Endodermal cell (in vitro differentiated cells): ENCODE measurements around the gene CDT1. TPM values are rescaled to one million over a fixed set of nuclear protein-coding genes. Genes with fewer than 3 reads are reported as not detected.

Experiments used
- DNase-seq: peaks from one replicate; pipeline ENCODE4 v3.0.0-alpha.2; 2017
- H3K27ac ChIP-seq: 2 replicates; pipeline ENCODE4 v1.5.1; 2013; ENCODE audit warnings: mild to moderate bottlenecking, low read depth, low read length, moderate library complexity
- H3K27me3 ChIP-seq: 2 replicates; pipeline ENCODE4 v1.6.1; 2013; ENCODE audit warnings: mild to moderate bottlenecking, low read length, moderate library complexity; ENCODE audit not compliant: insufficient read depth, control insufficient read depth, poor library complexity, severe bottlenecking
- H3K36me3 ChIP-seq: 2 replicates; pipeline ENCODE4 v1.7.0; 2013; ENCODE audit warnings: mild to moderate bottlenecking, low read length, moderate library complexity; ENCODE audit not compliant: control insufficient read depth, insufficient read depth
- H3K4me1 ChIP-seq: one replicate; pipeline ENCODE4 v1.7.0; 2013; ENCODE audit warnings: low read length; ENCODE audit not compliant: control insufficient read depth, insufficient read depth
- H3K4me3 ChIP-seq: 2 replicates; pipeline ENCODE4 v1.5.1; 2013; ENCODE audit warnings: mild to moderate bottlenecking, low read length, moderate library complexity
- H3K9ac ChIP-seq: 2 replicates; pipeline ENCODE4 v1.6.1; 2013; ENCODE audit warnings: mild to moderate bottlenecking, low read length, moderate library complexity; ENCODE audit not compliant: poor library complexity, severe bottlenecking; ENCODE audit errors: extremely low read depth
- H3K9me3 ChIP-seq: 2 replicates; pipeline ENCODE4 v1.6.1; 2013; ENCODE audit warnings: mild to moderate bottlenecking, low read length, moderate library complexity; ENCODE audit not compliant: control insufficient read depth
- H3K27ac Mint-ChIP-seq: 2 replicates; pipeline ENCODE4 v1.8.0; 2020; ENCODE audit warnings: mixed read lengths
- H3K27me3 Mint-ChIP-seq: 2 replicates; pipeline ENCODE4 v1.8.0; 2021; ENCODE audit warnings: mild to moderate bottlenecking, mixed read lengths; ENCODE audit not compliant: insufficient read depth
- H3K36me3 Mint-ChIP-seq: 2 replicates; pipeline ENCODE4 v1.8.0; 2020; ENCODE audit warnings: low read depth, mixed read lengths
- H3K4me1 Mint-ChIP-seq: 2 replicates; pipeline ENCODE4 v1.8.0; 2020; ENCODE audit warnings: mixed read lengths
- H3K4me3 Mint-ChIP-seq: 2 replicates; pipeline ENCODE4 v1.8.0; 2020; ENCODE audit warnings: mild to moderate bottlenecking, moderate library complexity, mixed read lengths
- H3K9me3 Mint-ChIP-seq: 2 replicates; pipeline ENCODE4 v1.8.0; 2020; ENCODE audit warnings: mild to moderate bottlenecking, mixed read lengths
- WGBS, 2 experiments: methylation state at CpG; one replicate each; pipeline versions ENCODE4 v1.1.5 to v1.1.7; 2013; ENCODE audit warnings: missing lambda C conversion rate in 2 of 2, mixed read lengths in 1 of 2; ENCODE audit not compliant: insufficient coverage in 1 of 2, insufficient read length in 1 of 2; 5-methylcytosine and 5-hydroxymethylcytosine counted together
- total RNA-seq, 2 donors: library from RNA; stranded (reverse); fragmentation: NEBNext Ultra II Directional in 1 of 2; extraction: Animal tissue kit (Norgen Biotek cat#: 25700) in 1 of 2; gene quantifications; 2 replicates in 1 of 2; 3 replicates in 1 of 2; pipeline ENCODE4 v1.2.1, GENCODE V29; 2021
- TF ChIP-seq, protein P1 (sequence below): fragments of 200-600 bp; sonication (generic); conservative IDR thresholded peaks from 2 replicates; pipeline ENCODE4 v1.5.0; 2021; ENCODE audit warnings: antibody characterized with exemption, mild to moderate bottlenecking

CDT1 gene
- total RNA-seq, 2 donors from 2014 or later, result 57.1 to 63.0 TPM

DNA sequence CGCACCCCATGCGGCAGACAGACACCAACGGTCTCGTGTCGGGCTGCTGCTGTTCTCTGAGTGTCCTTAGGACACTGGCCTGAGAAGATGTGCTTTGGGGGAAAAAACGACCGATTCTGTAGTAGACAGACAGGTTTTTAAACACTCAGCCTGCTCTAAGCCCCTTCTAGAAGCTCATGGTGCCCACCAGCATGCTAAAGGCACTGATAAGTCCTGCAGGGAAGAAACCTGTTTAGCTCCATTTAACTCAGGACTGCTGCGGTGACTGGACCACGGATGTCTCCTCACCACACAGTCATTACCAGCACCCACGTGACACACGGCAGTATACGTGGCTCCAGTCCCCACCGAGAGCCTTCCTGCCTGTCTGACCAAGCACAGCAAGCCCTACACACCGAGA is 27.2 kb downstream of the CDT1 start:
- DNase-seq, result no peak
- H3K4me3 Mint-ChIP-seq, result no peak overlapping the region
- H3K36me3 ChIP-seq, result no peaks in the 10 kb centered on the region
- H3K27me3 ChIP-seq, result no peaks in the 10 kb centered on the region
- no peaks in the 10 kb centered on the region for H3K27me3 Mint-ChIP-seq
- H3K9me3 ChIP-seq, result no peaks in the 10 kb centered on the region
- H3K4me1 Mint-ChIP-seq, result no peaks in the 10 kb centered on the region
- no peaks in the 10 kb centered on the region for H3K4me1 ChIP-seq
- 93 to 95% methylated on average over 8 to 14 of the region's 14 CpGs for WGBS, 2 experiments
- H3K36me3 Mint-ChIP-seq, result peaks cover 5% of the 10 kb centered on the region
- no peak overlapping the region for H3K4me3 ChIP-seq
- no peaks in the 10 kb centered on the region for H3K9me3 Mint-ChIP-seq
- no peak overlapping the region for H3K27ac ChIP-seq
- no peak overlapping the region for H3K9ac ChIP-seq
- no peak overlapping the region for H3K27ac Mint-ChIP-seq
- TF ChIP-seq, protein P1, sequence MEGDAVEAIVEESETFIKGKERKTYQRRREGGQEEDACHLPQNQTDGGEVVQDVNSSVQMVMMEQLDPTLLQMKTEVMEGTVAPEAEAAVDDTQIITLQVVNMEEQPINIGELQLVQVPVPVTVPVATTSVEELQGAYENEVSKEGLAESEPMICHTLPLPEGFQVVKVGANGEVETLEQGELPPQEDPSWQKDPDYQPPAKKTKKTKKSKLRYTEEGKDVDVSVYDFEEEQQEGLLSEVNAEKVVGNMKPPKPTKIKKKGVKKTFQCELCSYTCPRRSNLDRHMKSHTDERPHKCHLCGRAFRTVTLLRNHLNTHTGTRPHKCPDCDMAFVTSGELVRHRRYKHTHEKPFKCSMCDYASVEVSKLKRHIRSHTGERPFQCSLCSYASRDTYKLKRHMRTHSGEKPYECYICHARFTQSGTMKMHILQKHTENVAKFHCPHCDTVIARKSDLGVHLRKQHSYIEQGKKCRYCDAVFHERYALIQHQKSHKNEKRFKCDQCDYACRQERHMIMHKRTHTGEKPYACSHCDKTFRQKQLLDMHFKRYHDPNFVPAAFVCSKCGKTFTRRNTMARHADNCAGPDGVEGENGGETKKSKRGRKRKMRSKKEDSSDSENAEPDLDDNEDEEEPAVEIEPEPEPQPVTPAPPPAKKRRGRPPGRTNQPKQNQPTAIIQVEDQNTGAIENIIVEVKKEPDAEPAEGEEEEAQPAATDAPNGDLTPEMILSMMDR, result no peak

DNA sequence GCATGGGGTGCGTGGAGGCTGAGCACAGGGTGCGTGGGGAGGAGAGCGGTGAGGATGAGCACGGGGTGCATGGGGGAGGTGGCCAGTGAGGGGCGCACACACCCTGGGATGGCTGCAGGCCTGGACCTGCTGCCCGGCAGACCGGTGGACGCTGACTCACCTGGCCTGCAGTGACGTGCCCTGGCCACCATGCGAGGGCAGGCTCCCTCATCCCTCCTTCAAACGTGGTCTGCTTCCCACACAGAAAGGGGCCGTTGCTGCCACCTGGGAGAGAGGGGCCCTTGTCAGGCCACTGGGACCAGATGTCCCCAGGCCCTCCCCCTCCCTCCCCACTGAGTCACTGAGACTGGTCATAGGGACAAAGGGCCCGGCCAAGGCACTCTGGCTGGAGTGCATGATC is 28.2 kb downstream of the CDT1 start:
- no peak overlapping the region for H3K9ac ChIP-seq
- no peaks in the 10 kb centered on the region for H3K9me3 ChIP-seq
- Mint-ChIP-seq H3K9me3 (no peaks in the 10 kb centered on the region), H3K4me1 (no peaks in the 10 kb centered on the region), H3K36me3 (peaks cover 5% of the 10 kb centered on the region), H3K27me3 (no peaks in the 10 kb centered on the region), H3K4me3 (no peak overlapping the region), H3K27ac (no peak overlapping the region)
- TF ChIP-seq, protein P1, result peak; percentile 40
- no peak overlapping the region for H3K4me3 ChIP-seq
- H3K36me3 ChIP-seq, result no peaks in the 10 kb centered on the region
- DNase-seq, result no peak
- no peaks in the 10 kb centered on the region for H3K4me1 ChIP-seq
- 86 to 89% methylated on average over 8 to 13 of the region's 13 CpGs for WGBS, 2 experiments
- H3K27ac ChIP-seq, result no peak overlapping the region
- no peaks in the 10 kb centered on the region for H3K27me3 ChIP-seq

DNA sequence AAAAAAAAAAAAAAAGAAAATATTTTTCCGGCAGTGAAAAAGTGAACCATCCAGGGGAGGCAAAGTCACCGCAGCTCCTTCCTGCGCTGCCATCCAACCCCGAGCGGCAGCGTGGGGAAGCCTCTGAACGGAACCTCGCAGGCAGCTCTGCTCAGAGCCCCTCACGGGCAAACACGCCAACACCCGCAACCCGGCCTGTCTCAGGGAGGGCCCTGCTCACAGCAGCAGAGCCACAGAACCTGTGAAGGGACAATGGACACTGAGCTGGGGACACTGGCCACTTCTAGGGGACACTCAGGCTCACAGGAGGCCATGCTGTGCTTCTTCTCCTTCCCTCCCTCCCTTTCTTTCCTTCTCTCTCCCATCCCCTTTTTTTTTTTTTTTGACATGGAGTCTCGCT is 29.5 kb downstream of the CDT1 start:
- Histone ChIP-seq H3K36me3 (no peaks in the 10 kb centered on the region), H3K9ac (no peak overlapping the region), H3K9me3 (no peaks in the 10 kb centered on the region), H3K27me3 (no peaks in the 10 kb centered on the region), H3K4me1 (no peaks in the 10 kb centered on the region), H3K4me3 (no peak overlapping the region), H3K27ac (no peak overlapping the region)
- H3K4me1 Mint-ChIP-seq, result no peaks in the 10 kb centered on the region
- WGBS, 2 experiments, result 95 to 100% methylated on average over 6 to 13 of the region's 13 CpGs
- no peak overlapping the region for H3K27ac Mint-ChIP-seq
- H3K36me3 Mint-ChIP-seq, result peaks cover 5% of the 10 kb centered on the region
- no peaks in the 10 kb centered on the region for H3K27me3 Mint-ChIP-seq
- no peaks in the 10 kb centered on the region for H3K9me3 Mint-ChIP-seq
- TF ChIP-seq, protein P1, result no peak
- no peak for DNase-seq
- H3K4me3 Mint-ChIP-seq, result no peak overlapping the region
